MCF 10A (cell line): ENCODE results near the gene TTC34. TPM values are rescaled to one million over a fixed set of nuclear protein-coding genes. Genes with fewer than 3 reads are reported as not detected.

ENCODE experiments used
- BruUV-seq: library from RNA; stranded (reverse); fragments of 400-500 nt; replicated peaks from 2 replicates; lab custom pipeline; 2021; lab: Mats Ljungman, UMichigan
- CTCF ChIA-PET: fragments of 300-600 bp; sonication (Branson Sonifier 250); formaldehyde crosslinking; extraction: SDS; loops from one replicate; lab custom pipeline; 2021; ENCODE audit warnings: antibody characterized with exemption, inconsistent platforms; lab: Yijun Ruan, JAX
- POLR2A ChIA-PET: fragments of 300-600, 350-650 bp; sonication (Branson Sonifier 250); formaldehyde crosslinking; extraction: SDS; loops from one replicate; lab custom pipeline; 2020; ENCODE audit warnings: antibody characterized with exemption, inconsistent platforms; lab: Yijun Ruan, JAX
- DNase-seq: peaks from one replicate; pipeline ENCODE4 v3.0.0-alpha.2; 2018; ENCODE audit not compliant: unreplicated experiment
- H3K27ac Mint-ChIP-seq: one replicate; pipeline ENCODE4 v1.8.0; 2022; ENCODE audit warnings: mild to moderate bottlenecking, low read depth, mixed read lengths; ENCODE audit not compliant: unreplicated experiment
- H3K27me3 Mint-ChIP-seq: one replicate; pipeline ENCODE4 v1.8.0; 2022; ENCODE audit warnings: mixed read lengths; ENCODE audit not compliant: insufficient read depth, unreplicated experiment
- H3K36me3 Mint-ChIP-seq: one replicate; pipeline ENCODE4 v1.8.0; 2022; ENCODE audit warnings: mild to moderate bottlenecking, moderate library complexity, mixed read lengths; ENCODE audit not compliant: insufficient read depth, unreplicated experiment
- H3K4me1 Mint-ChIP-seq: one replicate; pipeline ENCODE4 v1.8.0; 2022; ENCODE audit warnings: mixed read lengths; ENCODE audit not compliant: insufficient read depth, unreplicated experiment
- H3K4me3 Mint-ChIP-seq: one replicate; pipeline ENCODE4 v1.8.0; 2022; ENCODE audit warnings: mild to moderate bottlenecking, moderate library complexity, mixed read lengths; ENCODE audit not compliant: unreplicated experiment
- H3K9me3 Mint-ChIP-seq: one replicate; pipeline ENCODE4 v1.8.0; 2022; ENCODE audit warnings: mixed read lengths; ENCODE audit not compliant: unreplicated experiment
- CTCF ChIP-seq: fragments of 200-600 bp; IDR thresholded peaks from one replicate; pipeline ENCODE4 v1.8.0; 2022; ENCODE audit warnings: antibody characterized with exemption, mild to moderate bottlenecking; ENCODE audit not compliant: unreplicated experiment
- intact Hi-C: fragments of 100-400 bp; cut with micrococcal nuclease; formaldehyde crosslinking; loops from 2 replicates; pipeline ENCODE4 v1.14.1; 2022
- total RNA-seq: library from RNA; stranded (reverse); gene quantifications from 2 replicates; pipeline ENCODE4 v1.2.3, GENCODE V29; 2022

TTC34 gene
- total RNA-seq, 1 experiment from 2014 or later: 0.47 TPM

DNA sequence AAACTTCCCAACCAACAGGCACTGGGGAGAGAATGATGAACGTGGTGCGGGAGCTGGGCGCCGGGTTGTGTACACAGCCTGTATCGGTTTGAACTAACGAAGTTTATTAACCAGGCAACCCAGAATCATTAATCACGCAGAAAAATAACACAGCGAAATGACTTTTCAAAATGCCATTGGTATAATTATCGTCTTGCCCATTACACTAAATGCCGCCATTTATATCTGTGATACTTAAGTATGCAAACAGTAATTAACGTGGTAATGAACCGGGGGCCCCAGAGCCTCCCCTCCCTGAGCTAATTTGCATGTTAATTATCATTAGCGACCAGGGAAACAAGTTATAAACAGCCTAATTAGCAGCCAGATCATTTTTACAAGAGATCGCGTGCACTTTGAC lies 5.1 kb upstream of the TTC34 start:
- no peak overlapping the region for H3K27ac Mint-ChIP-seq
- H3K9me3 Mint-ChIP-seq: peaks cover 8% of the 10 kb centered on the region
- intact Hi-C loops: no loop called here
- no TSS peak for BruUV-seq
- TF ChIP-seq CTCF: no peak
- no peaks in the 10 kb centered on the region for H3K27me3 Mint-ChIP-seq
- H3K4me3 Mint-ChIP-seq: no peak overlapping the region
- ChIA-PET POLR2A (no interaction called here), CTCF (no interaction called here)
- H3K4me1 Mint-ChIP-seq: no peaks in the 10 kb centered on the region
- DNase-seq: no peak
- H3K36me3 Mint-ChIP-seq: no peaks in the 10 kb centered on the region

- H3K4me1 Mint-ChIP-seq: no peaks in the 10 kb centered on the region
- H3K36me3 Mint-ChIP-seq: no peaks in the 10 kb centered on the region
- peaks cover 8% of the 10 kb centered on the region for H3K9me3 Mint-ChIP-seq
- POLR2A ChIA-PET: no interaction called here
- no TSS peak for BruUV-seq
- CTCF ChIA-PET: interaction anchor here (1.5 kb wide), 1 partner anchor 14 kb away, joined by 3 read pairs; no protein-coding TSS in a partner anchor
- intact Hi-C loops: no loop called here
- DNase-seq: no peak
- no peak for TF ChIP-seq CTCF
- no peak overlapping the region for H3K4me3 Mint-ChIP-seq
- no peaks in the 10 kb centered on the region for H3K27me3 Mint-ChIP-seq
- H3K27ac Mint-ChIP-seq: no peak overlapping the region
These were observed 4.4 kb upstream of the TTC34 start for GRCh38 chr1:2805801-2806430.

- peaks cover 8% of the 10 kb centered on the region for H3K9me3 Mint-ChIP-seq
- intact Hi-C loops: no loop called here
- TF ChIP-seq CTCF: no peak
These were observed 3.3 kb upstream of the TTC34 start for GRCh38 chr1:2804628-2805351.

DNA sequence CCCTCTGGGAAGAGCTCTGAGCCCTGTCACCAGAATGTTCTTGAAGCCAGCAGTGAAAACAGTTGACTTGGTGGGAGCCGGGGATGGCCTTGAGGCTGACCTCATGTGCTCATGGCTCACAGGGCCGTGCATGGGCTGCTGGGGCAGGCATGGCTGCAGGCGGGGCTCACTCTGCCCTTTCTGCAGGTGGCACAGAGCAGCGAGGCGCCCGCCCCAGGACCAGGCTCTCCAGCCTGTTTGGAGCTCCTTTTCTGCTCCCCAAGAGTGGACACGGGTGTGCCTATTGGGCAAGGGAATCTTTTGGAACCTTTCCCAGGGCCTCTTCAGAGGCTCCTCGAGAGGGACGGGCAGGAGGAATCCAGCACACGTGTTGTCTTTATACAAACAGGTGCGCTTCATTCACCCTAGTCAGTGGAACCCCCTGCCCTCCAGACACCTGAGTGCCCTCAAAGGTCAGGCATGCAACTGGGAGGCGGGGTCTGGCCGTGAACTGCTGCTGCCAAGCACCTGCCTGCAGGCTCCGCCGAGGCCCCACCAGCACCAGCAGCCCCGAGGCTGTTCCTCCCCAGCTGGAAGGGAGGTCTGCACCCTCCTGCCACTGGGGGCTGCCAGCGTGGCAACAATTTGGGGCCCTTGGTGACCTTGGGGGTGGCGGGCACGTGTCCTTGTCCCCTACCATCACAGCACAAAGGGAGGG lies 2.6 kb upstream of the TTC34 start:
- Mint-ChIP-seq H3K27me3 (no peaks in the 10 kb centered on the region), H3K9me3 (peaks cover 8% of the 10 kb centered on the region), H3K4me1 (no peaks in the 10 kb centered on the region), H3K4me3 (no peak overlapping the region), H3K36me3 (no peaks in the 10 kb centered on the region), H3K27ac (no peak overlapping the region)
- POLR2A ChIA-PET: no interaction called here
- CTCF ChIA-PET: interaction anchor here (1.5 kb wide), 1 partner anchor 12 kb away, joined by 3 read pairs; no protein-coding TSS in a partner anchor
- BruUV-seq: no TSS peak
- no peak for DNase-seq
- intact Hi-C loops: no loop called here
- no peak for TF ChIP-seq CTCF

More at GRCh38 chr1:2804628-2805351, 3.3 kb upstream of the TTC34 start:
- DNase-seq: no peak
- H3K36me3 Mint-ChIP-seq: no peaks in the 10 kb centered on the region
- CTCF ChIA-PET: interaction anchor here (1.5 kb wide), 1 partner anchor 13 kb away, joined by 3 read pairs; no protein-coding TSS in a partner anchor
- no peaks in the 10 kb centered on the region for H3K27me3 Mint-ChIP-seq
- no peaks in the 10 kb centered on the region for H3K4me1 Mint-ChIP-seq
- no TSS peak for BruUV-seq
- H3K4me3 Mint-ChIP-seq: no peak overlapping the region
- H3K27ac Mint-ChIP-seq: no peak overlapping the region
- POLR2A ChIA-PET: no interaction called here
